ACC112 (cell line): ENCODE data around the gene PCSK6.

ENCODE experiments used
- H2AFZ ChIP-seq: fragments of 200-600 bp; sonication (generic); one replicate; pipeline ENCODE4 v1.6.0; 2017; ENCODE audit warnings: antibody characterized with exemption, low read length; ENCODE audit not compliant: unreplicated experiment
- H3K27ac ChIP-seq: fragments of 200-600 bp; sonication (generic); 2 replicates; pipeline ENCODE4 v1.5.1; 2014; ENCODE audit warnings: low read depth, mild to moderate bottlenecking, antibody characterized with exemption, low read length, moderate library complexity
- H3K27me3 ChIP-seq: fragments of 200-600 bp; sonication (generic); 2 replicates; pipeline ENCODE4 v1.6.1; 2014; ENCODE audit warnings: mild to moderate bottlenecking, antibody characterized with exemption, low read length, moderate library complexity, mixed read lengths; ENCODE audit not compliant: insufficient read depth
- H3K36me3 ChIP-seq: fragments of 200-600 bp; sonication (generic); 2 replicates; pipeline ENCODE4 v1.6.1; 2016; ENCODE audit warnings: mild to moderate bottlenecking, antibody characterized with exemption, low read length, moderate library complexity, mixed read lengths; ENCODE audit not compliant: insufficient read depth
- H3K4me1 ChIP-seq: fragments of 200-600 bp; sonication (generic); one replicate; pipeline ENCODE4 v1.6.1; 2016; ENCODE audit warnings: low read length, mixed read lengths; ENCODE audit not compliant: insufficient read depth, unreplicated experiment, control insufficient read depth
- H3K4me3 ChIP-seq: fragments of 200-600 bp; sonication (generic); 2 replicates; pipeline ENCODE4 v1.5.1; 2014; ENCODE audit warnings: mild to moderate bottlenecking, low read depth, low read length
- H3K79me2 ChIP-seq: fragments of 200-600 bp; sonication (generic); one replicate; pipeline ENCODE4 v1.6.0; 2016; ENCODE audit warnings: low read length; ENCODE audit not compliant: control insufficient read depth, unreplicated experiment, insufficient read depth

The PCSK6 gene

DNA sequence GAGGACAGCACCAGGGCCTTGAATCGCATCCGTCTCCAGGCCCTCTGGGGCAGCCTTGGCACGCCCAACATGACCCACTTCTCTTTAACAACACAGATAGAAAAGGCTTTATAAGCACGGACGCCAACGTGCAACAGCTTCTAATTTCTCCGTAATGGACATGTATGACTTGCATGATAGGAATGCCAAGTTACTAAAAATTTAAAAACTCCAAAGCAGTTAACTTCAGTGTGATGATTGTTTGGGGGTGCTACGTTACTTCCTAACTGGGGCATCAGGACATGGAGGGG is 163.5 kb downstream of the PCSK6 start:
- no peak overlapping the region for H2AFZ ChIP-seq

DNA sequence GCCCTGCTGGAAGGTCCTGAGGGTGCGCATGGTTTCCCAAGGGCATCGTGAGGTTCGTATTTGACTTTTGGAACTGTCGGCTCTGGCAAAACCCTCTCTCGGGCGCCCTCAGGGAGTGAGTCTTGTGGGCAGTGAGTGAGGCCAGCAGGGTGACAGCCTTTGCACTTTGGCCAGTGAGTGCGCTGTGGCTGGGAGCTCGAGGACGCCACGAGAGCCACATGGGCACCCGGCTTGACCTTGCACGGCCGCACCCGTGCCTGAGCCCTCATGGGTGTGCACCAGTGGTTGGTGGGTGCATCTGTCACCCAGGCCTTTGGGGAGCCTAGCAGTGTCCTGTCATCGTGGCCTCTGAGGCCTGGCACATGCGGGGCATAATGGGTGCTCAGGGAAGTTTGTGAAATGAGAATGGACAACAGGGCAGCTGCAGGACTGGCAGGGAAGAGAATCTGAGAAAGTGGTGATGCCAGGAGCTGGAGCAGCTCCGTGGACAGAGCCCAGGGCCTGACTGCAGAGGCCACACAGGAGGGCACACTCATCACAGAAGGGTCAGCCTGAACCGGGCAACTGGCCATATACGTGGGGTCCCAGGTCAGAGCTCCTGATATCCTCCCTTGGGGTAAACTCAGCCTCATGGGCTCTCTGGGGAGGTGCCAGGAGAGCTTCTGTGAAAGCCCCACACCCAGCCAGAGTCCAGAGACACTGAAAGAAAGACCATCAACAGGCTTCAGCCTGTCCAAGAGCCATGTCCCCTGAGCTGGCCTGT is 164.1 kb downstream of the PCSK6 start:
- Histone ChIP-seq H2AFZ (no peak overlapping the region), H3K4me1 (no peaks in the 10 kb centered on the region), H3K27me3 (peaks cover 58% of the 10 kb centered on the region), H3K36me3 (no peaks in the 10 kb centered on the region), H3K27ac (no peak overlapping the region), H3K79me2 (no peaks in the 10 kb centered on the region), H3K4me3 (no peak overlapping the region)

More for the DNA sequence above, 163.5 kb downstream of the PCSK6 start:
- Histone ChIP-seq H3K79me2 (no peaks in the 10 kb centered on the region), H3K27me3 (peaks cover 58% of the 10 kb centered on the region), H3K4me1 (no peaks in the 10 kb centered on the region), H3K27ac (no peak overlapping the region), H3K36me3 (no peaks in the 10 kb centered on the region), H3K4me3 (no peak overlapping the region)

DNA sequence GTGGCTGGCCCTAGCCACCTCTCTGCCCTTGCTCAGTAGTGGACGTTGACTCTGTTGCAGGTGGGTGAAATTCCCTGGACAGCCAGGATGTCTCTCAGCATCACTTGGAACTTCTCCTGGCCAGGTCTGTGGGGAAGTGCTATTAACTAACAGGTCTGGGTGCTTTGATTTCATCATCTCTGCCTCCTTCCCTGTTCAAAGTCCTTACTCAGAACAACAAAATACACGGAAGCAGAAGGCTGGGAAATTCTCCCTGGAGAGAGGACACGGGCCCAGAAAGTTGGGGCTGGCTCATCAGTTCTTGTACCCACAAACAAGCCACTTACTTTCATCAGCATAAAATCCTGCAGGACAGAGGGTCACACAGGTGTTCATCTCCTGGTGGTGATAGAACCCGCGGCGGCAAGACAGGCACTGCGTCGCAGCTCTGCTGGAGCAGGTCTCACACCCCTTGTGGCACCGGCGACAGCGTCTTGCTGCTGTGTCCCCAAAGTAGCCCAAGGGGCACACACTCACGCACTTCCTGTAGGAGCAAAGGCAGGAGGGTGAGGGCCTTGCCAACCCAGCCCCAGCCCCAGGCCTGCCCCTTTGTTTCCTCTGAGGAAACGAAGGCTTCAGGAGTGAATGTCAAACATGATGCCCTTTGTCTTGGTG is 164.9 kb downstream of the PCSK6 start:
- Histone ChIP-seq H3K27ac (no peak overlapping the region), H3K79me2 (no peaks in the 10 kb centered on the region), H2AFZ (no peak overlapping the region), H3K27me3 (peaks cover 57% of the 10 kb centered on the region), H3K36me3 (no peaks in the 10 kb centered on the region), H3K4me3 (no peak overlapping the region), H3K4me1 (no peaks in the 10 kb centered on the region)

DNA sequence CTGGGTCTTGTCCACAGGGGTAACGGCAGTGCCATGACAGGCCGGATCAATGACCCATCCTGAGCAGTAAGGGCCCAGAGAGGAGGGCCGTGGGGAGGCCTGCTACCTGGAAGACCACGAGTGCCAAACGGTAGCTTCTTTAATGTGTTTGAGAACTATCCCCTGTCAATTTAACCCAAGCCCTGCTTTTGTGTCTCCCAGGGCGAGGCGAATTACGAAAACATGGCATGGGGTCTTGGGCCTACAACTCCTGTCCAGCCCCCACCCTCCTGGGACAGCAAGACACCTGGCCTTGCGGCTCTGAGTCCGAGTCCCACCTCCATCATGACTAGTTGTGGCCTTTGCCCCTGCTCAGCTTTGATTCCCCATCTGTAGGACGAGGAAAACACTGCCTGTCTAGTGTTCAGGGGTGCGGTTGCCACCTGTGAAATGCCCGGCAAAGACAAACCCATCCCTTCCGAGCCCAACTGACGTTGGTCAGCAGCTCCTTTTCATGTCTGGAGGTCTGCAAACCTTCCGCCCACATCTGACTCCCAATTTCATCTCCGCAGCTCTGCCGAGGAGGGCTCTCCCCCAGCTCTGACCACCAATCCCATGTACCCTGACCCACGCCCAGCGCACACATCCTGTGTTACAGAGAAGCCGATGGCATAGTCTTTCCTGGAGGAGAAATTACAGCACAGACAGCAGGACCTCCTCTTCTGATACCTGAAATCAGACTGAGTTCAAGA is 165.5 kb downstream of the PCSK6 start:
- peaks cover 57% of the 10 kb centered on the region for H3K27me3 ChIP-seq
- no peaks in the 10 kb centered on the region for H3K4me1 ChIP-seq
- no peaks in the 10 kb centered on the region for H3K79me2 ChIP-seq
- H3K4me3 ChIP-seq: no peak overlapping the region
- no peaks in the 10 kb centered on the region for H3K36me3 ChIP-seq
- H3K27ac ChIP-seq: no peak overlapping the region
- no peak overlapping the region for H2AFZ ChIP-seq

DNA sequence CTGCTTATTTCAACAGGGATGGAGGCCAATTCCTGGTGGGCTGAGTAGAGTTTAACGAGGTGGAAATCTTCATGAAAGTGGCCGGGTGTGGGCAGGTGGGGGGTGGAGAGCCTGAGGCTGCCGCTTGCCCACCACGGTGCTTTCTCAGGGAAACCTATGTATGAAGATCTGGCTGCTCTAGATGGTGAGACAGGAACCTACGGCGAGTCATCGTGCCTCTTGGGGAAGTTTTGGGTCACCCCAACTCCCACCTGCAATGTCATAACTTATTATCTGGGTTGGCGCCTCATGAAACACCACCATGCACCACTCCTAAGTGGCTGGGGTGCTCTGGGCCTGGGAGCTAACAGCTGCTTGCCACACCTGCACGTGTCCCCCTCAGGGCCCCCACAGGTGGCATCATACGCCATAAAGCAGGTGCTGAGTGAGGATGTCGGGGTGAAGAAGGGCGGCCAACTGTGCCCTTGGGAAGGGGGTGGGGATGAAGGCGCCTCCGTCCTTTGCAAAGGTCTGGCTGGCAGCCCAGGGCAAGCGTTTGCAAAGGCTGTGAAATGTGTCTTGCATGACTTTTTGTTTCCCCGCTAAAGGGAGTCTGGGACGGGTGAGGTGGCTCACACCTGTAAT is 166.5 kb downstream of the PCSK6 start:
- H3K27ac ChIP-seq: no peak overlapping the region
- H2AFZ ChIP-seq: no peak overlapping the region
- peaks cover 52% of the 10 kb centered on the region for H3K27me3 ChIP-seq
- no peaks in the 10 kb centered on the region for H3K36me3 ChIP-seq
- H3K4me1 ChIP-seq: no peaks in the 10 kb centered on the region
- no peaks in the 10 kb centered on the region for H3K79me2 ChIP-seq
- H3K4me3 ChIP-seq: no peak overlapping the region

DNA sequence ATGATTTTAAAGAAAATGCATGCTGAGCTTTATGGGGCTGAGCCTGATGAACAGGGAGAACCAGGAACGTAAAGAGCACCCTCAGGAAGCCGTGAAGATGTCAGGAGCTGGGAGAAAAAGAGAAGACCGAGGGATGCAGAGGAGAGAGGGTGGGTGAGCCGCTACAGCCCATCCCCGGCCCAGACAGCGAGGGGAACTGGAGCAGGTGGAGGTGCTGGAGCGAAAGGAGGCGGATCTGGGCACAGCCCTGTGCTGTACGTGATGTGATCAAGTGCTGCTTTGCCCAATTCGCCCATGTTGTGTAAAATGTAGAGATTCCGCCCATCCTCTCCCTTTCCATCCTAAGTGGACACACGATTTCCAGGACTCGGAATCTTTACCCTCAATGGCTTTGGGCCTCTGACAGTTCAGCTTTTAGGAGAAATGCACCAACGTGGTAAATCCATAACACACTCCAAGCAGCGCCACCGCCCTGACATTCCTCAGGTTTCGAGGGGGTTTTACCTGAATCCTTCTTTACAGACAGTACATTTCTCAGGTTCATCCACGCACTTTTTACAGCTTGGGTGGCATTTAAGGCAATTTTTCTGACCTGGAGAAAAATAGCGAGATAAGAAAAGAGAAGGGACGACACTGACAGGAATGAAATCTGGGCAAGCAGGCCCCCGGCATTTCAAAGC is 167.4 kb downstream of the PCSK6 start:
- H3K36me3 ChIP-seq: no peaks in the 10 kb centered on the region
- no peaks in the 10 kb centered on the region for H3K4me1 ChIP-seq
- no peak overlapping the region for H2AFZ ChIP-seq
- peaks cover 51% of the 10 kb centered on the region for H3K27me3 ChIP-seq
- H3K79me2 ChIP-seq: no peaks in the 10 kb centered on the region
- H3K27ac ChIP-seq: no peak overlapping the region
- no peak overlapping the region for H3K4me3 ChIP-seq

DNA sequence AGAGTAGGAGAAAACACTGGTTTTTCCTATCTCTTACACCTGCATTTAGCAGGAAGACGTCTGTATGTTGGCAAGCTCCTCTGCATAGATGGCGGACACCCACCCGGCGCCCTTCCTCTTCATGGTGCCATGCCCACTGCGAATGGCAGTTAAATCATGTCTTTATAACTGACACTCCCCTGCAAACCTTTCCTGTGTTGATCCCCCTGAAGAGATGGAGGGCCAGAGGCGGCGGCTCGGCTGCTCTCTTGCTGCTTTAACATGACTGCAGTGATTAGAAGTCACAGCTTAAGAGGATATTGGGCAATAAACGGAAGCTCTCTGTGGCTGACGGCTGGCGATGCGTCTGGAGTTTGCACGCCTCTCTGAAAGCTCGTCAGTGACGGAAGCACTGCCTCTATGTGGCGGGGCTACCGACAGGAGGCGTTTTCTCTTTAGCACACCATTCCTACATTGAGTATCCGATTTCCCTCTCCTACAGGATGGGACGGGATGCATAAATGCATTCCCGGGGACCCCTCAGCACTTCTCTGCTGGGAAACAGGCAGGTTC is 168.9 kb downstream of the PCSK6 start:
- peaks cover 38% of the 10 kb centered on the region for H3K27me3 ChIP-seq
- H3K4me1 ChIP-seq: no peaks in the 10 kb centered on the region
- H3K4me3 ChIP-seq: no peak overlapping the region
- H3K36me3 ChIP-seq: no peaks in the 10 kb centered on the region
- no peak overlapping the region for H3K27ac ChIP-seq
- no peaks in the 10 kb centered on the region for H3K79me2 ChIP-seq
- H2AFZ ChIP-seq: no peak overlapping the region

DNA sequence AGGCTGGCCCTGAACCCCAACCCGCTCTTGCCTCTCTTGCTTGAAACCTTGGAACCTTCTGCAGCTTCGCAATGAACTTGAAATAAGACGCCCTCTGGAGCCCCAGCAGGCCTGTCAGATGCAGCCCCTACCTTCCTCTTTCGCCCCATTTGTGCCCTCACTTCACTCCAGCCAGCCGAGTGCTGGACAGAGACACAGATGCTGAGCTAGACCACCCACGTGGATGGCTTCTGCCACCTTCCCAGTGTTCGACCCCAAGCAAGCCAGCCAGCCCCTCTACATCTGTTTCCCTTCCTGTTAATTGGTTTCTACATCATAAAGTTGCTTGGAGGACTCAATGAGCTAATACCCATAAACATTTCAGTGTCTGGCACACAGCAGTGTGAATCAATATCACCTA is 170.7 kb downstream of the PCSK6 start:
- no peaks in the 10 kb centered on the region for H3K36me3 ChIP-seq
- no peak overlapping the region for H3K4me3 ChIP-seq
- H3K4me1 ChIP-seq: no peaks in the 10 kb centered on the region
- peaks cover 36% of the 10 kb centered on the region for H3K27me3 ChIP-seq
- no peak overlapping the region for H3K27ac ChIP-seq
- no peaks in the 10 kb centered on the region for H3K79me2 ChIP-seq
- H2AFZ ChIP-seq: no peak overlapping the region

DNA sequence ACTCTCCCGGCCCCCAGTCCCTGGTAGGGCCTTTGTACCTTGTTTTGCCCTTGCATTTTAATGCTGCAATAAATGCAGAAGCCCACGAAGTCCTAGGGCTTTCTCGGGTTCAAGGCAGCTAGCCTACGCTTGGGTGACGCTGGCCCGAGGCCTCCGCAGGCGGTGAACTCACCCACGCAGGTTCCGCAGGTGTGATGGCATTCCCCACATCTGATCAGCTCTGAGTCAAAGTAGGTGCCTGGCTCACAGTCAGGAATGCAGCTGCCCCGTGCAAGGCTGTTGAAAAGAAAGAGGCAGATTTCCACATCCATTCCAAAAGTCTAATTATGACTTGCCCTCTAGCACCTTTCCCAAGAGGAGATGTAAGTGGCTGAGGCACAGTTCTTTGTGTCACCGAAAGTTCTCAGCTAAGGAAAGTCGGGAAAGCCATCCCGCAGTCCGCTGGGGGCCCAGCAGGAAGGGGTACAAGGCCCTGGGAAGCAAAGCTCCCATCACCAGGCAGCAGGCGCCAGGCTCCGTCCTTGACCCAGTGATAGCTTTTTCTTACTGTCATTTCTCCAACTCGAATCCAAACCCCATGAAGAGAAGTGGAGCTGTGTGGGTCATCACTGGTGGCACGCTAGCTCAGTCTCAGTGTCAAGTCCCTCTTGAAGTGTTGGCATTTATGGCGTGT is 171.2 kb downstream of the PCSK6 start:
- H3K4me3 ChIP-seq: no peak overlapping the region
- H3K27ac ChIP-seq: no peak overlapping the region
- H2AFZ ChIP-seq: no peak overlapping the region
- H3K79me2 ChIP-seq: no peaks in the 10 kb centered on the region
- peaks cover 36% of the 10 kb centered on the region for H3K27me3 ChIP-seq
- no peaks in the 10 kb centered on the region for H3K36me3 ChIP-seq
- H3K4me1 ChIP-seq: no peaks in the 10 kb centered on the region
